GM19463 (cell line): ENCODE data around the gene NTHL1.
A peak's percentile ranks its signal among the peaks of the same experiment; 100 is the strongest.

Experiments
- ATAC-seq: cut with Tn5 transposase; IDR thresholded peaks from one replicate; pipeline ENCODE4 v1.9.1; 2021; ENCODE audit warnings: mild to moderate bottlenecking, moderate library complexity; ENCODE audit not compliant: unreplicated experiment

Gene NTHL1

GRCh38 chr16:1998360-1998835, 49.2 kb downstream of the NTHL1 start:
- ATAC-seq, result no peak

DNA sequence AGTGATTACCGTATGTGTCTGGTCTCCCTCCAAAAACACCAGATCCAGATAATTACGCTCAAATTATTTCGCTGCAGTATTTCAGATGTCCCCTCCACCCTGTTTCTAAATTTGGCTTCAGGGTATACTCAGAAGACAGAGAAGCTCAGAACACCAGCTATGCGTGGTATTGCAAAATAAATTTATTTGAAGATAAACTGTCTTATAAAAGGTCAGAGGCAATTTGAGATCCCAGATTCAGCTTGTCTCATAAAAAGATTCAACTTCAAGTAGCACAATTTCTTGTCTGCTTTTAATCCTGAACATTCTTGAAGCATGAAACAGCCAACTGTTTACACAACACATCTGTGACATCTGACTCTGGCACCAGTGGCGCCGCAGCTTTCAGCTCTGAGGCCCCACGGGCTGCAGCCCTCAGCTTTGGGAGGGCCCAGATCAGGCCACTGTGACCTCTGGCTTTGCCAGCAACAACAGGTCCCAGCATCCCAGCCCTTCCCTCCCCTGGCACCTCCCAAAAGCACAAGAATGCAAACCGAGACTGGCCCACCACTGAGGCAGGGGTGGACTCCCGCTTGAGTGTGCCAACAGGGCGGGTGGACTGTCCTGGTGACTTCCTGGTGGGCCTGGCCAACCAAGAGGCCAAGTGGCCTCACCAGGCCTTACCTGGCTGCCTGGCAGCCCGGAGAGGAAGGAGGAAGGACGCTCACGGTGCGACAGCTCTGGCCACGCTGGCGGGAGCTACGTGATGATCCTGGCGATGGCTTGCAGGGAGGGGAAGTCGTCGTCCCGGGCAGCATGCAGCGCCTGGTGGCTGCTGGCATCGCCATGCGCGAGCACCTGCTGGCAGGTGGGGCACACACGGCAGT, 49.9 kb downstream of the NTHL1 start:
- no peak for ATAC-seq

- no peak for ATAC-seq
Measured at GRCh38 chr16:1993731-1994131, 53.9 kb downstream of the NTHL1 start.

DNA sequence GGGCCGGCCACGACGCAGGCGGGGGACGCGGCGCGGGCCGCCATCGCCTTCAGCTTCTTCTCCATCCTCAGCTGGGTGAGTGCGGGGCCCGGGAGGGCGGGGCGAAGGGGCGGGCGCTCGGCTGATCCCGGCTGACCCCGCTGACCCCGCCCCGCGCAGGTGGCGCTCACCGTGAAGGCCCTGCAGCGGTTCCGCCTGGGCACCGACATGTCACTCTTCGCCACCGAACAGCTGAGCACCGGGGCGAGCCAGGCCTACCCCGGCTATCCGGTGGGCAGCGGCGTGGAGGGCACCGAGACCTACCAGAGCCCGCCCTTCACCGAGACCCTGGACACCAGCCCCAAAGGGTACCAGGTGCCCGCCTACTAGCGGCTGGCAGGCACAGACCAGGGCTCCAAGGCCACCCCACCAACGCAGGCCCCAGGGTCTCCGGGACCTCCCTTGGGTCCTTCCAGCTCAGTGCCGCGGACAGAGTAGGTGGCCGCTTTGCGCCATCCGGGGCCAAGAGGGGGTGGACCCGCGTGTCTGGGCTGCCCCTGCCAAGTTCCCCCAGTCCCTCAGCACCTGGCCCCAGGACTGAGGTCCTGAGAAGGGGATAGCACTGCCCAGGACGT, 54.8 kb downstream of the NTHL1 start:
- no peak for ATAC-seq

DNA sequence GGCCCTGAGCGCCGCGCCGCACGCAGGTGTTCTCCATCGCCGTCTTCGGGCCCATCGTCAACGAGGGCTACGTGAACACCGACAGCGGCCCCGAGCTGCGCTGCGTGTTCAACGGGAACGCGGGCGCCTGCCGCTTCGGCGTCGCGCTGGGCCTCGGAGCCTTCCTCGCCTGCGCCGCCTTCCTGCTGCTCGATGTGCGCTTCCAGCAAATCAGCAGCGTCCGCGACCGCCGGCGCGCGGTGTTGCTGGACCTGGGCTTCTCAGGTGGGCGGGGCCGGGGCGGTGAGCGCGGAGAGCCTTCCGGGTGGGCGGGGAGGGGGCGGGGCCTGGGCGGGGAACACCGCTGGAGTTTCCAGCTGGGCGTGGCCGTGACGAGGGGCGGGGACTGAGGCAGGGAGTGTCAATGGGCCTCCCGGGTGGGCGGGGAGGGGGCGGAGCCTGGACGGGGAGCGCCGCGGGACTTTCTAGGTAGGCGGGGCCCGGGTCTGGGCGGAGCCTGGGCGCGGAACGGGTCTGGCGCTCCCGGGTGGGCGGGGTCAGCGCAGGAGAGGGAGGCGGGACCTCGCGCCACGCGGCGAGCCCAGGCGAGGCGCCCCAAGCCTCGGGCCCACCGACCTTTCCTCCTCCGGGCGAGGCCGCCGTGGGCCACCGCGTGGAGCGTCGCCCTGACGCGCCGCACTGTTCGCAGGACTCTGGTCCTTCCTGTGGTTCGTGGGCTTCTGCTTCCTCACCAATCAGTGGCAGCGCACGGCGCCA, 55.5 kb downstream of the NTHL1 start:
- ATAC-seq, result peak; percentile 47

DNA sequence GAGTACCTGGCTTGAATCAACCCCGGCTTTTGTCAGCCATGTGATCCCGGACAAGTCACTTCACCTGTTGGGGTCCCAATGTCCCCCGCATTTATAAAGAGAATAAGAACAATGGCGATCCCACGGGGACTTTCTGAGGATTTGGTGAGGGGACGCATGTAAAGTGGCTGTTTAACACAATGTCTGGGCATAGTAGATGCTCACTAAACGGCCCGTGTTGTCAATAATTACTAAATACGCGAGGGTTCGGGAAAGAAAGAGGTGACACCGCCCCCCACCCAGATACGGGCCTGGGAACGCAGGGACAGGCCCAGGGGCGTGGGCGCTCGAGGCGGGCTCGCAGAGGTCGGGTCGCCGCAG, 56.1 kb downstream of the NTHL1 start:
- no peak for ATAC-seq

DNA sequence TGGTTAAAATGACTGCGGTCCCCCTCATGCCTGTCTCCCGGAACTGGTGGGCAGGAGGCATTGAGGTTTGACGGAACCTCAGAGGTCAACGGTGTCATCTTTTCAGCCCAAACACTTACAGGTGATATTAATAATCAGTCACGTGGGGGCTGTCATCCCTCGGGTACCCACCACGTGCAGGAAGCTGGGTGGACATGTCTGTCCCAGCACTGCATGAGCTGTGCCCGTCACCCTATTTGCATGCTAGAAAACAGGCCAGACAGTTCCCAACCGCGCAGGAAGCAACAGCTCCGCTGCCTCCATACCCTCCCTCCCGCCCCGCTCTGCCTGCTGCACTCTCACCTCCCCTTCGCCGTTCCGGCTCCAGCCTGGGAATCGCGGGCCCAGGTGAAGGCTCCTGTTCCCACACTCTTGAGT, 56.5 kb downstream of the NTHL1 start:
- no peak for ATAC-seq

GRCh38 chr16:1990351-1991134, 57.1 kb downstream of the NTHL1 start:
- no peak for ATAC-seq

GRCh38 chr16:1990101-1990350, 57.6 kb downstream of the NTHL1 start:
- ATAC-seq, result no peak
